Activated CD4-positive, alpha-beta T cell treated with anti-CD3 and anti-CD28 coated beads for 24 hours (primary cell): ENCODE data around the gene CTTNBP2NL.
A peak's percentile ranks its signal among the peaks of the same experiment; 100 is the strongest.

Experiments used
- DNase-seq, 2 donors: peaks; one replicate each; pipeline ENCODE4 v3.0.0-alpha.2; 2020; ENCODE audit warnings: low read depth in 2 of 2

CTTNBP2NL gene

GRCh38 chr1:112395821-112396652 is at the start of gene CTTNBP2NL:
Gene CTTNBP2NL, plus strand, starts transcription at chr1:112396214. Its CDS starts 19,952 bp downstream, at chr1:112416166.
- DNase-seq = peak; percentile 67 to 73

GRCh38 chr1:112346801-112347350 is 49.1 kb upstream of the CTTNBP2NL start:
- no peak for DNase-seq

- DNase-seq = no peak
Observed at GRCh38 chr1:112356765-112357164, 39.2 kb upstream of the CTTNBP2NL start.

GRCh38 chr1:112357467-112357866 is 38.5 kb upstream of the CTTNBP2NL start:
- DNase-seq = no peak

GRCh38 chr1:112358061-112358770 is 37.8 kb upstream of the CTTNBP2NL start:
- no peak for DNase-seq

GRCh38 chr1:112358798-112359408 is 37.1 kb upstream of the CTTNBP2NL start:
- peak in 1 of 2 donors; percentile 11 for DNase-seq

- DNase-seq = no peak
Observed at GRCh38 chr1:112359961-112360767, 35.9 kb upstream of the CTTNBP2NL start.

- no peak for DNase-seq
Observed at GRCh38 chr1:112363636-112364035, 32.4 kb upstream of the CTTNBP2NL start.

GRCh38 chr1:112368198-112368597 is 27.8 kb upstream of the CTTNBP2NL start:
- no peak for DNase-seq

- DNase-seq = peak; percentile 81 to 88
Observed at GRCh38 chr1:112369392-112370285, 26.4 kb upstream of the CTTNBP2NL start.

- DNase-seq = no peak
Observed at GRCh38 chr1:112370996-112371395, 25.0 kb upstream of the CTTNBP2NL start.

- DNase-seq = no peak
Observed at GRCh38 chr1:112371775-112372174, 24.2 kb upstream of the CTTNBP2NL start.

GRCh38 chr1:112373806-112374205 is 22.2 kb upstream of the CTTNBP2NL start:
- no peak for DNase-seq

- DNase-seq = no peak
Observed at GRCh38 chr1:112375701-112376100, 20.3 kb upstream of the CTTNBP2NL start.

GRCh38 chr1:112380356-112380755 is 15.7 kb upstream of the CTTNBP2NL start:
- DNase-seq = no peak

GRCh38 chr1:112381324-112382076 is 14.5 kb upstream of the CTTNBP2NL start:
- DNase-seq = no peak

- DNase-seq = no peak
Observed at GRCh38 chr1:112383759-112384370, 12.1 kb upstream of the CTTNBP2NL start.

GRCh38 chr1:112386024-112386723 is 9.8 kb upstream of the CTTNBP2NL start:
- DNase-seq = no peak
